ENCODE measurements around the gene FAM43A.

Gene FAM43A

GRCh38 chr3:194676471-194676870 is 9.2 kb upstream of the FAM43A start:
- DNase-seq (ENCODE audit: low read depth): no peak

GRCh38 chr3:194680888-194681615 is 4.6 kb upstream of the FAM43A start:
- no peak for DNase-seq (ENCODE audit: low read depth)

GRCh38 chr3:194682189-194682693 is 3.4 kb upstream of the FAM43A start:
- no peak for DNase-seq (ENCODE audit: low read depth)

GRCh38 chr3:194682694-194683310 is 2.9 kb upstream of the FAM43A start:
- DNase-seq (ENCODE audit: low read depth): peak; percentile 32

- no peak for DNase-seq (ENCODE audit: low read depth)
These were observed 2.3 kb upstream of the FAM43A start for GRCh38 chr3:194683380-194683779.

DNA sequence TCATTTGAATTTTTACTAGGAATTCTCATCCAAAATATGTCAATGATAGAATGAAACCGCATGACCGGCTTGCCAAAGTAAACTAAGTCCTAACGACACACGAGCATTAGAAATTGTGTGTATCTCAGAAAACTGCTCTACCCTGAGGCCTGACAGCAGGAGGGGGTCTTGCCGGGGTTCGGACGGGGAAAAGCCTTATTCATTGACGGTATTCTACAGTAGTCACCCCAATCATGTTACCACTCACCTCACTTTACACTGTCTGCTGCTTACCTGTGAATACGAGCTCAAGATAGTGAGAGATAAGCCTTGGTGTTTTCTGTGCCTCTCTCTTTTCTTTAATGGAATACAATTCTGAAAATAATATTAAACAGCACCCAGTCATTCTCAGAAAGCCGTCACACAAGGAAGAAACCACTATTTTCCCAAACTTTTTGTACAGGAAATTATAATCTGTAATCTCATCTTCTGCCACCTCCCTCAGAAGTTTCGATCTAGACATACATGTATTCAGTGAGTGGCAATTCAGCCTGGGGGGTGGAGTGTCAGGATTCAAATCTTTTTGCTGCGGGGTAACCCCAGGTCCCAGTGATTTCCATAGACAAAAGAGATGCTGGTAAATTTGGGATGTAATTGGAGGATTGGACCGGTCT is 492 bp upstream of the FAM43A start:
- DNase-seq (ENCODE audit: low read depth): no peak

- DNase-seq (ENCODE audit: low read depth): no peak
These were observed 732 bp downstream of the FAM43A start for GRCh38 chr3:194686414-194686815.

- peak; percentile 20 for DNase-seq (ENCODE audit: low read depth)
These were observed 1.3 kb downstream of the FAM43A start for GRCh38 chr3:194686816-194687637.

GRCh38 chr3:194687638-194688199 is 2.0 kb downstream of the FAM43A start:
- peak; percentile 69 for DNase-seq (ENCODE audit: low read depth)

DNA sequence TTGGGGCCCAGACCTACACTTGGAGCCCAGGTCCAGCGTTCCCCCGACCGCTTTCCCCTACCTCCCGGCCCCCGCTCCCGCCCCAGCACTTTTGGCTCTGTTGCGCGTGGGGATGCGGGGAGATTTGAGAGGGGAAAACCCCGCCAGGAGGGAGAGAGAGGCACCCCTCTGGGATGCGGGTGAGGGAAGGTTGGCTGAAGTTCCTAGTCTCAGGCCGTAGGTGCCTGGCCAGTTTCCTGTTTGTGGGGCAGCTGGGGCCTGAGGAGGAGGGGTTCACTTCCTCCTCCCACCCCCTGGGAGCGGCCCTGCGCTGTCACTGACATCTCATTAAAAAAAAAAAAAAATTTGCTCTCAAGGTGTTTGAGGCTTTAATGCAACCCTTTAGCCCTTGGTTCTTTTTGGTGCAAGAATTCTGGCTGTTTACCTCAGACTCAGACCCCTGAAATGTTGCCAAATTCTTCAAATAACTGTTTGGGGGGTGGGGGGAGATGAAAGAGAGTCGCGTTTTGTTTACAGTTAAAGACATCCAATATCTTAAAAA is 2.6 kb downstream of the FAM43A start:
- DNase-seq (ENCODE audit: low read depth): no peak

DNA sequence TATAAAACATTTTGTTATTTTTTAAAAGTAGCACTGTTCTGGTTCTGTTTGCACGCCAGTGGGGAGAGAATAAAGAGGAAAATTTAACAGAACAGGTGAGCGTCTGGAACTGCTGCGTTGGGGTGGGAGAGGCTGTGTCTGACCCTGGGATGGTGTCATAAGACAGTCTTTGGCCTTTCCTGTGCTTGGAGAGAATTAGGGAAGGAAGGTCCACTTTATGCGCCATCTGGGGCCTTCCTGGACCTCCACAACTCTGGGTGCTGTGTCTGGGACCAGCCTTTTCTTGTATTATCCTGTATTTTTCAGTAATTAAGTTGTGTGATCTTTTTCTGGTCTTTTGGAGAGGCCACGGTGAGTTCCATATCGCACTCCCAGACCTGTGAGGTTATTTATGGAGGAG is 3.3 kb downstream of the FAM43A start:
- DNase-seq (ENCODE audit: low read depth): no peak

DNA sequence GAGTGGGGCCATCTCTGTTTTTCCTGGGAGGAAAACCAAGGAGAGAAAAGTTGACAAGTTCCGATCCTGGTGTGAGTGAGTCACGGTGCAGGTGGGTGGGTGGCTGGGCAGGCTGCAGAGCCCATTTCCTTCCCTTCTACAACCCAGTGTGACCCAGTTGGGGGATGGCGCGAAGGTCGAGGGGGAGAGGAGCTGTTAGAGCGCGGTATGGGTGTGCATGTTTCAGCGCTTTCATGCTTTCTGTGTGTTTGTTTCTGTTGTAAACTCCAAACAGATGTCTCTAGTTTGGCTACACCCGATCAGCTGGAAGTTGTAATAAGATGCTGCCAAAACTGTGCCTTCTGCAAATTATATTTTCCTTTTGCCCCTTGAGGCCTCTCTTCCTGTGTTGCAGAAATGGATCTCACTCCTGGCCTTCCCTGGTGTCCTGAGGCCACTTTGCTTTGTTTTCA is 3.8 kb downstream of the FAM43A start:
- no peak for DNase-seq (ENCODE audit: low read depth)

DNA sequence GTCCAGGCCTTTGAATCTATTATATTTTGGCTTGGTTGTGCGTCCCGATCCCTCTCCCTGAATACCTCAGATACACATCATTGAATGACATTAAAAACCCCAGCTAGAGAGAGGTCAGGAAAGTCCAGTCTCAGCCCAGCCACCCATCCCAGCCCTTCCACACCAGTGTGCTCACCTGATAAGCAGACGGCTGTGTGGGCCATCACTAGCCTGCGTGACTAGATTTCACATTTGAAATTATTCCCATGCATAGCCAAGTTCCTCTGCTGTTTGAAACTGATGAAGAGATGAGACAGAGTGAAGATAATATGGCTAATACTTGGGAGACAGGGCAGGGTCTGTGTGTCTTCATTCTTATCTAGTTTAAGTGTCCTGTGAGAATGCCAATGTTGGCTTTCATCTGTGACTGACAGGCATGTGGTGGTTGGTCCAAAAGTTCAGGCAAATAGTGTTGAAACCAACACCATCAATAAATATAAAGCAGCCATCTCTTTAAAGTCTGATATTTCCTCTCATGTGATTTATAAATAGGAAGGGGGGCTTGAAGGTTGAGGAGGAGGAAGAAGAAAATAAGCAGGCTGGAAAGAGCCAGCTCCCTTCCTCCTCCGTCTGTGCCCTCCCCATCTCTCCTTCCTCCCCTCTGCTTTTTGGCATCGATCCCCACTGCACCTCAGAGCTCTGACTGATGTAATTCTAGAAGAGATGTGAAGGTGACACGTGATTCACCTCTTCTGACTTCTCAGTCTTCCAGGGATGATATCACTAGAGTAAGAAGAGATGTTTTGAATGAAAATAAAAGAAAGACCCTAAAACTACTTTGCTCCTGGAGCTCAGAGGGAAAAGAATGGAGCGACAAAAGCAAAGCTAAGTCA is 5.1 kb downstream of the FAM43A start:
- no peak for DNase-seq (ENCODE audit: low read depth)

DNA sequence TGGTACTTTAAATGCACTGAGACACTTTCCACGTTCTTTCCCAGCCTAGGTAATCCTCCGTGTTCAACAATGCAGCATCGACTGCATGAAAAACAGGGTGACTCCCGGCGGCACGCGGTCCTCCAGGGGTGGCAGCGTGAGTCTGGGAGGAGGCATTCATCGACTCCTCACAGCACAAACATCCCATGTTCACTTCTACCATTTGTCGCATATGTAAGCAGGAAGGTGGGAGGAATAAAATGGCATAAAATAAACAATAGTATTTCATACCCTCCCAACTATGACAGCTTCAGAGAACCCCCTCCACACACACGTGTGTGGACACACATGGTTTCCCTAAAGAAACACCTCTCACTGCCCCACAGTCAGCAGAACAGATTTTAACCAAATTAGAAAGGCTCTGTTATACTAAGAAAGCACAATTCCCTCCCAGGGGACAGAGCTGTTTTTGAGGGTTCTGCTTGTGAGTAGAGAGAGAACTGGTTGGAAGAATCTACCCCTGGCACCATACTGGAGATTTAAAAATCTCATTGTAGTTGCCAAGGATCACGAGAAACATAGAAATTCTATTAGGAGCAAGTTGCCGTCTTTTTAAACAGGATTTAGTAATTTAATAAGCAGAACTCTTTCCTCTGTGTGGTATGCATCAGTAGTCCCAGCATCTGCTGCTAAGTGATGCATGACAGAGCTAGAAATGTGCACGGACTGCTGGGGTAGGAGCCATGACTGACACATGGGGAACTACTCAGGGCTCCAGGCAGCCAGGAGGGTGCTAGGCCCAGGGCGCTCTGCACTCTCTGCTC is 6.0 kb downstream of the FAM43A start:
- no peak for DNase-seq (ENCODE audit: low read depth)

- DNase-seq (ENCODE audit: low read depth): no peak
These were observed 11.0 kb downstream of the FAM43A start for GRCh38 chr3:194696702-194697101.

GRCh38 chr3:194702545-194702944 is 16.9 kb downstream of the FAM43A start:
- DNase-seq (ENCODE audit: low read depth): no peak

DNA sequence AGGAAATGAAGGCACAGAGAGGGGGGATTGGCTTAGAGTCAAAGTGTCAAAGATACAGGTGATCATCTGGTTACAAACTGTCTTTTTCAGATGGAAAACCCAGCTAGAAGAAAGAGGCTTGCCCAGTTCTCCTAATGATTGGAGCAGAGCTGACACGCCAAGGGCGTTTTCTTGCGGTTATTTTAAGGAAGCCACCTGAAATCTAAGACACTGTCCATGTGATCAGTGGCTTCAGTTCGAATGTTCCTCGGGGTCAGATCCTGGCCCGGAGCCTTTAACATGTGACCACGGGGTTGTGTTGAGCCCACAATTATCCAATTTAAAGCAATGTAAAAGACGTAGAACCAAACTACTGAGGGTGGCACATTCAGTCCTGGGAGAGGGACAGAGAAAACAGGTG is 19.5 kb downstream of the FAM43A start:
- DNase-seq (ENCODE audit: low read depth): no peak

GRCh38 chr3:194705761-194706160 is 20.1 kb downstream of the FAM43A start:
- DNase-seq (ENCODE audit: low read depth): no peak

DNA sequence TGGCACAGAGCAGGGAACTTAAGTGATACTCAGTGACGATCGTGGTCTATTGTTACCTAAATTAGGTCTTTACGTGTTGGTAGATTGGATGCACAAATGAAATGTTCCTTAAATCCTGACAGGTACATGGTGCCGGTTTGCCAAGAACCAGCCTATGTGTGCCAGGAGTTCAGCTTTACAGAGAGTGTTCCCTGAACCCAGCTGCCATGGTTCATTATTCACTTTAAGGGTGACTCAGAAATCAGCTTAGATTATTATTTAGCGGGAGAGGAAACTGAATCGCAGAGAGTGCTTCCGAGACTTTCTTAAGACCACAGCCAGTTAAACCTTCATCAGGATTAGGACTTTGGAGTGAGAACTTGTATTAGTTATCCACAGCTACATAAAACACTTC is 21.5 kb downstream of the FAM43A start:
- no peak for DNase-seq (ENCODE audit: low read depth)

DNA sequence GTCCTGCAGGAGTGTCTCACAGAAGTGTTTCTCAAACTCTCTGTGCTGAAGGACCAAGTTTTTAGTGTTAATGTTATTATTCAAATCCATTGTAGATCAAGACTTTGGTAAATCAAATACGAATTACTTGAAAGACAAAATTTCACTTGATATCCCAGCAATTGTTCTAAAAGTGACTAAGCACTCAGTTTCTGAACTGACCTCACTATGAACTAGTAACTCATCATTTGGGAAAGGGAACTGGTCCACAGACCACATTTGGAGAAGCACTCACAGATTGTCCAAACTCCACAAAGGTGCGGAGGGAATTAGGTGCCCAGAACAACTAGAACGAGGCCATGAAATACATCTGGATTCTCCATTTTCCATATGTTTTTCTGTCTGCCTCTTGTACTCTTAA is 25.6 kb downstream of the FAM43A start:
- no peak for DNase-seq (ENCODE audit: low read depth)

Measured in activated T-helper 9 cell treated with anti-CD3 and anti-CD28 coated beads, Interleukin-2, amount 50 U/mL, for 16 hours (primary cell).